ENCODE measurements around the gene BCL2L1.
"Not testable (repeated sequence)": the region's sequence is repeated elsewhere in the genome, so short reads cannot be mapped to it uniquely, and the experiment has no call there.

The BCL2L1 gene

DNA sequence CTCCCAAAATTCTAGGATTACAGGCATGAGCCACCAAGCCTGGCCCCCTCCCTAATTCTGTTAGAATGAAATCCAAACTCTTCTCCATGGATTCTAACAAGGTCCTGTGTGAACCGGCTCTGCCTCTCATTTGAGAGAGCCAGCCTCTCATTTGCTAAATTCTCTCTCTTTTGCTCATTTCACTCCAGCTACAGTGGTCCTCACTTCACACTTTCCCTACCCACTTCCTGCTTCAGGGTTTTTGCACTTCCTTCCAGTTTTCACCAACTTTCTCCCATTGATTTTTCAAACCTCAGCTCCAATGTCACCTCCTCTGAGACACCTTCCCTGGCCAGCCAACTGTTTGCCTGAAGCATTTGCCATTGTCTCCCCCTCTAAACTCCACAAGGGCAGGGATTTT, 79.8 kb downstream of the BCL2L1 start:
- no peak for DNase-seq

GRCh38 chr20:31641391-31641790, 81.3 kb downstream of the BCL2L1 start:
- no peak for DNase-seq

DNA sequence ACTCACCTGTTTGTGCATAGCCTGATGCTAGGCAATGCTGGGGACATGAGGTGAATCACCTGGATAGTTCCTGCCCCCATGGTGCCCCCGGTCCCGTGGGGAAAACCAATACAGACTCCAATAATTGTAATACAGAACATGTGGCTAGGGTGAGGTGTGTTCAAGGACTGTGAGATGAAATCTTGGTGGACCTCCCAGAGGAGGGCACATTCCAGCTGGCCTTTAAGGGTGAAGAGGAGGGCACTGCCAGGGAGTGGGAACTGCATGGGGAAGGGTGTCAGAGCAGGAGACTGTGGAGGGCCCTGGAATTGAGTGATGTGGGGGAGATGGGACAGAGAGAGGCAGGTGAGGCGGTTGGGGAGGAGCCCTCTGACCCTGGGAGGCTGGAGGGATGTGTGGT, 82.4 kb downstream of the BCL2L1 start:
- no peak for DNase-seq

- no peak for DNase-seq
These were observed 83.9 kb downstream of the BCL2L1 start for GRCh38 chr20:31638816-31639215.

DNA sequence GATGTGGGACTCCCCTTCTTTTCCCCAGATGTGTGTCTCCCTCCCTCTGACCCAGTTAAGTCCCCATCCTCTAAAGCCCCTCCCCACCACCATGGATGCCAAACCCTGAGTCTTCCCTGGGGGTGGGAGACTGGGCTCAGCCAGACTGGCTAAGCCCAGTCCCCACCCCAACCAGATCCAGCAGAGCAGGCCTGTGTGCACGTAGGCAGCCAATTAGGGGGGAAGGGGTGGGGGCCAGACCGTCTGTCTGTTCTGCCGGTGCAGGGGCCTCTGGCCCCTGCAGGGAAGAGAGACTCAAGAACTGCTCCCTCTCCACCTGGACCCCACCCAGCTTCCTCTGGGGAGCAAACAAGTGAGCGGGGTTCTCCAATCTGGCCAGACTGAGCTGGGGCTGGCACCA, 84.4 kb downstream of the BCL2L1 start:
- DNase-seq = no peak

DNA sequence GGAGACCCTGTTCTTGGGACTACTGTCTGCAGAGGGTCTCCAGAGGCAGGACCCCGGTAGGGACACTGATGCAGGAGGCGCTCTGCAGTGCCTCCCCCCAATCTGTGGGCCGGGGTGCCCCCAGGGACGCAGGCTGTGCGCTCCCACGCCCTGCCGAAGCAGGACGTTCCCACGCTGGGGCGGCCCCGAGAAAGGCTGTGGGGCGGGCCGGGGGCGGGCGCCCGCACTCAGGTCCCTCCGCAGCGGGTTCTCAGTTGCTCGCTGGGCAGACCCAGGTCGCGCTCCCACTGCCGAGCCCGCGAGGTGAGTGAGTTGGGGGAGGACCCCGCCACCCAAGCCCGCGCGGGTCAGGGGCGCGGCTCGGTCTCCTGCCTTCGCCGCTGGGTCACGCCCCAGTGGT, 85.0 kb downstream of the BCL2L1 start, which contains the start of gene COX4I2:
Gene COX4I2 (plus strand): TSS at position 253 of the 400 bp plus-strand sequence. CDS start 1,106 bp downstream, outside the sequence.
- DNase-seq = no peak

- no peak for DNase-seq
These were observed 89.2 kb downstream of the BCL2L1 start for GRCh38 chr20:31633339-31633914.

DNA sequence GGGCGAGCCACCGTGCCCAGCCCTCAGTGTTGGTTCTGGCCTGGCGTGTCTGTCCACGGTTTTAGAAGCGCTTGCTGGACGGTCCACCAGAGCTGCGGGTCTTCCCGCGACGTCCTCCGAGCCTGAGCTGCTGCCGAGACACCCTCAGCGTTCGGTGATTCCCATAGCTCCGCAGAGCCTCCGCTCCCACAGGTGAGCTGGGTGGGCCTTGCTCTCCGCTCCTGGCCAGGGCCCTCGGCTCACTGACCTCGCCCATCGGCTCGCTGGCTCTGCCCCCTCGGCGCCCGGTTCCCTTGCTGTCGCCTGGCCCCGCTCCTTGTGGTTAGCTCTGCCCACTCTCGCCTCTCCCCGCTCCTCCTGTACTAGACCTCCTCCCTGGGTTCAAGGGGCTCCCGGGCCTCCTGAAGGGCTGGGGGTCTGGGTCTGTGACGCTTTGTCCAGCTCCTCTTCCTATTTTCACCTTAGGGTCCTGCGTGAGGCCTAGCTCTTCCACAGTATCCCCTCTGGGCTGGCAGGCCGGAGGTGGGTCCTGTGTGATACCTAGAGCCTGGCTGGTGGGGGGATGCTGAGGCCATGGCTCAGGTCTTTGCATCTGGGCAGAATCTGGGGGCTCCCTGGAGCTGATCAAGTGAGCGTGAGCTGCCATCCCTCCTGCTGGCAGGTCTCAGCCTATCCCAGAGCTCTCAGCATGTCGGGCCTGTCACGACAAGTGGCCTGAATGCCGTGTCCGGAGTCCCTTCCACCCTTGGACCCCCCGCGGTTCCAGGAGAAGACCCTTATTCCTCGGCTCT, 89.9 kb downstream of the BCL2L1 start:
- DNase-seq = no peak

DNA sequence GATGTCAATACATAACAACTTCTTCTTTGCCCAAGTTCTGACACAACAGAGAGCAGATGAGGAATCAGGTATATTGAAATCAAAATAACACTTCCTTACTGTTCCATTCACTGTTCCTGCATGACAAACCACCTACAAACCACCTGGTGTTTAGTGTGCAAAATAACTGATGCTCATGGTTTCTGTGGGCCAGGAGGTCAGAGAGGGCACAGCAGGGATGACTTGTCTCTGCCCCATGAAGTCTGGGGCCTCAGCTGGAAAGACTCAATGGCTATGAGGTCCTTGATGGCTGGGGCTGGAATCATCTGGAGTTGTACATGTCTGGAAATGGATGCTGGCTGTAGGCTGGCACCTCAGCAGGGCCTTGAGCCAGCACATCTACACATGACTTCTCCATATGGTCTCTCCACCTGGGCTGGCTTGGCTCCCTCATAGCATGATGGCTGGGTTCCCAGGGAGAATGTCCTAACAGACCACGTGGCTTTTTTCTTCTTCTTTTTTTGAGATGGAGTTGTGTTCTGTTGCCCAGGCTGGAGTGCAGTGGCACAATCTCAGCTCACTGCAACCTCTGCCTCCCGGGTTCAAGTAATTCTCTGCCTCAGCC, 92.4 kb downstream of the BCL2L1 start:
- DNase-seq = no peak

GRCh38 chr20:31628057-31628456, 94.6 kb downstream of the BCL2L1 start:
- not testable (repeated sequence) for DNase-seq

DNA sequence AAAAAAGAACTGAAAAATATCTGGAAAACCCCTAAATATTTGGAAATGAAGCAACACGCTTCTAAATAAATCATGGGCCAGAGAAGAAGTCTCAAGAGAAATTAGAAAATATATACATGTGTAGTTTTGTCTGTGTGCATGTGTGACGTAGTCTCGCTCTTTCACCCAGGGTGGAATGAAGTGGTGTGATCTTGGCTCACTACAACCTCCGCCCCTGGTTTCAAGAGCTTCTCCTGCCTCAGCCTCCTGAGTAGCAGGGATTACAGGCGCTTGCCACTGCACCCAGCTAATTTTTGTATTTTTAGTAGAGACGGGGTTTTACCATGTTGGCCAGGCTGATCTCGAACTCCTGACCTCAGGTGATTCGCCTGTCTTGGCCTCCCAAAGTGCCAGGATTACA, 96.1 kb downstream of the BCL2L1 start:
- not testable (repeated sequence) for DNase-seq

DNA sequence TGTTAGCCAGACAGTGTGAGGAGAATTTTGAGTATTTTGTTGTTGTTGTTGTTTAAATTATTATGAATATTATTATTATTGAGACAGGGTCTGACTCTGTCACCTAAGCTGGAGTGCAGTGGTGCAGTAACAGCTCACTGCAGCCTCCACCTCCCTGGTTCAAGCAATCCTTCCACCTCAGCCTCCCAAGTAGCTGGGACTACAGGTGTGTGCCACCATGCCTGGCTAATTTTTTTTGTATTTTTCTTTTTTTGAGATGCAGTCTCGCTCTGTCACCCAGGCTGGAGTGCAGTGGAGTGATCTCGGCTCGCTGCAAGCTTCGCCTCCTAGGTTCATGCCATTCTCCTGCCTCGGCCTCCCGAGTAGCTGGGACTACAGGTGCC, 99.6 kb downstream of the BCL2L1 start:
- not testable (repeated sequence) for DNase-seq

GRCh38 chr20:31620246-31620645, 102.4 kb downstream of the BCL2L1 start:
- DNase-seq = no peak

DNA sequence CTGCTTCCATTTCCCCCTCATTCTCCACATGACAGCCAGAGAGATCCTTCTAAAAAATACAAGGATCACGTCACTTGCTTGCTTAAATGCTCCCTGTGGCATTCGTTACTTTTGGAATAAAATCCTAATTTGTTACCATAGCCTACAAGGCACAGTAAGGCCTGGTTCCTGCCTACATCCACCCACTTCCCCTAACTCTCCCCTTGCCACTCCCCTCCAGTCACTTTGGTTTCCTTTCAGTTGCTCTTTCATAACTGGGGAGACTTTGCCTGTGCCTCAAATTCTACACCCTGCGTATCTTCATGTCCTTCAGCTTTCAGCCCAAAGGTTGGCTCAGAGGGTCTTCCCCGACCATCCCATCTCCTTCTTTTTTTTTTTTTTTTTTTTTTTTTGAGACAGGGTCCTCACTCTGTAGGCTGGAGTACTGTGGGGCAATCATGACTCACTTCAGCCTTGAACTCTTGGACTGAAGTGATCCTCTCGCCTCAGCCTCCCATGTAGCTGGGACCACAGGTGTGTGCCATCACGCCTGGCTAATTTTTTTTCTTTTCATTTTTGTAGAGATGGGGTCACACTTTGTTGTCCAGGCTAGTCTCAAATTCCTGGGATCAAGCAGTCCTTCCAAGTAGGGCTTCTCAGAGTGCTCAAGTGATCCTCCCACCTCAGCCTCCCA, 105.1 kb downstream of the BCL2L1 start:
- DNase-seq = no peak

DNA sequence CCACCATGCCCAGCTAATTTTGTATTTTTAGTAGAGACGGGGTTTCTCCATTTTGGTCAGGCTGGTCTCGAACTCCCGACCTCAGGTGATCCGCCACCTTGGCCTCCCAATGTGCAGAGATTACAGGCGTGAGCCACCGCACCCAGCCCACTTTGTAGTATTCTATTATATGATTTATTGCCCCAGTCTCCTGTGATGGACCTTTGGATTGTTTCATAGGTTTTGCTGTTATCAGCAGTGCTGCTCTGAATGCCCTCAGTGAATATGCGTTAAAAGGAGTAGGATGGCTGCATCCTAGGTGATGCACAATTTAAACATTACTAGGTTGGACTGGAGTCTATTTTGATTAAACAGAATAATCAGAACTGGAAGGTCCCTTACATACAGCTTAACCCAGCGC, 107.3 kb downstream of the BCL2L1 start:
- no peak for DNase-seq
